H9 (cell line): ENCODE measurements around the gene HOXC11. TPM values are rescaled to one million over a fixed set of nuclear protein-coding genes. Genes with fewer than 3 reads are reported as not detected.

Experiments used
- DNase-seq: peaks from one replicate; pipeline ENCODE4 v3.0.0-alpha.2; 2017
- H2AFZ ChIP-seq: one replicate; pipeline ENCODE4 v1.6.1; 2013; ENCODE audit warnings: mild to moderate bottlenecking, low read length, control low read depth, moderate library complexity
- H2AK5ac ChIP-seq: 2 replicates; pipeline ENCODE4 v1.6.1; 2013; ENCODE audit warnings: low read length, control low read depth, mixed read lengths; ENCODE audit not compliant: insufficient read length
- H2BK120ac ChIP-seq: one replicate; pipeline ENCODE4 v1.6.1; 2013; ENCODE audit warnings: low read depth, mild to moderate bottlenecking, low read length, control low read depth, inconsistent platforms; ENCODE audit not compliant: poor library complexity, severe bottlenecking
- H2BK12ac ChIP-seq: 2 replicates; pipeline ENCODE4 v1.6.1; 2013; ENCODE audit warnings: low read length, control low read depth, mixed read lengths, low read depth; ENCODE audit not compliant: insufficient read length
- H2BK15ac ChIP-seq: 2 replicates; pipeline ENCODE4 v1.6.1; 2013; ENCODE audit warnings: low read depth, low read length, control low read depth
- H2BK20ac ChIP-seq: one replicate; pipeline ENCODE4 v1.6.1; 2013; ENCODE audit warnings: low read depth, mild to moderate bottlenecking, low read length, control low read depth, inconsistent platforms; ENCODE audit not compliant: poor library complexity, severe bottlenecking
- H2BK5ac ChIP-seq: 2 replicates; pipeline ENCODE4 v1.6.1; 2013; ENCODE audit warnings: low read length, control low read depth, mixed read lengths; ENCODE audit not compliant: insufficient read length
- H3K14ac ChIP-seq: 2 replicates; pipeline ENCODE4 v1.6.1; 2013; ENCODE audit warnings: low read length, control low read depth; ENCODE audit not compliant: insufficient read depth
- H3K18ac ChIP-seq: 2 replicates; pipeline ENCODE4 v1.6.1; 2013; ENCODE audit warnings: low read depth, mild to moderate bottlenecking, mixed read lengths, low read length, control low read depth; ENCODE audit not compliant: insufficient read length
- H3K23ac ChIP-seq: 2 replicates; pipeline ENCODE4 v1.6.1; 2013; ENCODE audit warnings: low read length, control low read depth, mixed read lengths, low read depth; ENCODE audit not compliant: insufficient read length
- H3K23me2 ChIP-seq: 2 replicates; pipeline ENCODE4 v1.6.1; 2013; ENCODE audit warnings: low read depth, mild to moderate bottlenecking, mixed read lengths, low read length, control low read depth; ENCODE audit not compliant: insufficient read length, poor library complexity, severe bottlenecking
- H3K27ac ChIP-seq: 2 replicates; pipeline ENCODE4 v1.5.1; 2013; ENCODE audit warnings: low read length, control low read depth, mixed read lengths, low read depth; ENCODE audit not compliant: insufficient read length
- H3K27me3 ChIP-seq: 2 replicates; pipeline ENCODE4 v1.6.1; 2013; ENCODE audit warnings: low read length, control low read depth, inconsistent platforms; ENCODE audit not compliant: insufficient read depth
- H3K4ac ChIP-seq: 2 replicates; pipeline ENCODE4 v1.6.1; 2013; ENCODE audit warnings: low read depth, mild to moderate bottlenecking, control low read depth, inconsistent platforms, low read length, moderate library complexity
- H3K4me1 ChIP-seq: 2 replicates; pipeline ENCODE4 v1.6.1; 2013; ENCODE audit warnings: low read length, control low read depth, inconsistent platforms; ENCODE audit not compliant: insufficient read depth
- H3K4me2 ChIP-seq: 2 replicates; pipeline ENCODE4 v1.6.1; 2013; ENCODE audit warnings: low read length, control low read depth, mixed read lengths; ENCODE audit not compliant: insufficient read length, insufficient read depth
- H3K56ac ChIP-seq: 2 replicates; pipeline ENCODE4 v1.6.1; 2013; ENCODE audit warnings: low read depth, mild to moderate bottlenecking, mixed read lengths, low read length, control low read depth; ENCODE audit not compliant: insufficient read length
- H3K79me1 ChIP-seq: 2 replicates; pipeline ENCODE4 v1.6.1; 2013; ENCODE audit warnings: low read depth, mild to moderate bottlenecking, moderate library complexity, low read length, control low read depth, inconsistent platforms; ENCODE audit not compliant: insufficient read depth, poor library complexity, severe bottlenecking
- H3K79me2 ChIP-seq: 2 replicates; pipeline ENCODE4 v1.6.1; 2013; ENCODE audit warnings: low read length, control low read depth, inconsistent platforms; ENCODE audit not compliant: insufficient read depth
- H3K9ac ChIP-seq: 2 replicates; pipeline ENCODE4 v1.6.1; 2013; ENCODE audit warnings: low read length, control low read depth, mixed read lengths; ENCODE audit not compliant: insufficient read length; ENCODE audit errors: extremely low read depth
- H3K9me3 ChIP-seq: one replicate; pipeline ENCODE4 v1.6.1; 2013; ENCODE audit warnings: low read depth, low read length, inconsistent platforms; ENCODE audit not compliant: control insufficient read depth
- H3T11ph ChIP-seq: one replicate; pipeline ENCODE4 v1.6.1; 2013; ENCODE audit warnings: mild to moderate bottlenecking, low read length, control low read depth, inconsistent platforms
- H4K20me1 ChIP-seq: one replicate; pipeline ENCODE4 v1.6.1; 2013; ENCODE audit not compliant: control insufficient read depth, insufficient read length, insufficient read depth
- H4K5ac ChIP-seq: 2 replicates; pipeline ENCODE4 v1.6.1; 2013; ENCODE audit warnings: low read depth, mild to moderate bottlenecking, mixed read lengths, low read length, control low read depth; ENCODE audit not compliant: insufficient read length
- H4K8ac ChIP-seq: replicated peaks from 2 replicates; pipeline ENCODE4 v1.6.1; 2013; ENCODE audit warnings: low read length, control low read depth, mixed read lengths, low read depth; ENCODE audit not compliant: insufficient read length
- H4K91ac ChIP-seq: 2 replicates; pipeline ENCODE4 v1.6.1; 2013; ENCODE audit warnings: low read depth, mild to moderate bottlenecking, moderate library complexity, mixed read lengths, low read length, control low read depth; ENCODE audit not compliant: insufficient read length
- H3K27ac Mint-ChIP-seq, 3 experiments: 2 replicates in 2 of 3; 3 replicates in 1 of 3; pipeline ENCODE4 v1.8.0; 2020 to 2021; ENCODE audit warnings: mixed read lengths in 3 of 3, mild to moderate bottlenecking in 1 of 3, moderate library complexity in 1 of 3
- H3K27me3 Mint-ChIP-seq: 2 replicates; pipeline ENCODE4 v1.8.0; 2021; ENCODE audit warnings: low read depth, mild to moderate bottlenecking, moderate library complexity, mixed read lengths
- H3K36me3 Mint-ChIP-seq, 3 experiments: 2 replicates in 2 of 3; 3 replicates in 1 of 3; pipeline ENCODE4 v1.8.0; 2020 to 2021; ENCODE audit warnings: low read depth in 3 of 3, mixed read lengths in 3 of 3; ENCODE audit not compliant: insufficient read depth in 1 of 3
- H3K4me1 Mint-ChIP-seq, 2 experiments: 2 replicates each; pipeline ENCODE4 v1.8.0; 2020; ENCODE audit warnings: mixed read lengths in 2 of 2
- H3K4me3 Mint-ChIP-seq, 2 experiments: 2 replicates in 1 of 2; 3 replicates in 1 of 2; pipeline ENCODE4 v1.8.0; 2020 to 2021; ENCODE audit warnings: mild to moderate bottlenecking in 2 of 2, mixed read lengths in 2 of 2, moderate library complexity in 1 of 2
- H3K9me3 Mint-ChIP-seq, 2 experiments: 2 replicates in 1 of 2; 3 replicates in 1 of 2; pipeline ENCODE4 v1.8.0; 2020; ENCODE audit warnings: mild to moderate bottlenecking in 2 of 2, mixed read lengths in 2 of 2, moderate library complexity in 1 of 2
- CTCF ChIP-seq: fragments of 200-600 bp; sonication (generic); conservative IDR thresholded peaks from 3 replicates; pipeline ENCODE4 v1.8.0; 2021; ENCODE audit warnings: antibody characterized with exemption, mild to moderate bottlenecking
- WGBS: extraction: QIAGEN DNeasy Blood & Tissue Kit; methylation state at CpG from one replicate; pipeline ENCODE4 v1.1.7; 2013; ENCODE audit warnings: missing lambda C conversion rate, low lambda C conversion rate, mixed read lengths; ENCODE audit not compliant: insufficient read length; ENCODE audit errors: extremely low coverage; 5-methylcytosine and 5-hydroxymethylcytosine counted together
- total RNA-seq: library from RNA; stranded (reverse); gene quantifications from 2 replicates; pipeline ENCODE4 v1.2.1, GENCODE V29; 2021

The HOXC11 gene
- total RNA-seq, 1 experiment from 2014 or later = not detected

- Histone ChIP-seq H3K79me2 (no peaks in the 10 kb centered on the region), H2BK20ac (no peak overlapping the region), H3K79me1 (no peaks in the 10 kb centered on the region), H3K56ac (no peak overlapping the region), H3K9ac (no peak overlapping the region), H3K4me2 (no peak overlapping the region), H3K27me3 (peaks cover 99% of the 10 kb centered on the region), H4K20me1 (no peaks in the 10 kb centered on the region), H3K14ac (no peak overlapping the region), H3K23ac (no peak overlapping the region), H2AK5ac (no peak overlapping the region), H3K23me2 (no peaks in the 10 kb centered on the region), H4K5ac (no peak overlapping the region), H4K91ac (no peak overlapping the region), H3K4ac (no peak overlapping the region), H2BK15ac (no peak overlapping the region), H2BK12ac (no peak overlapping the region), H2BK5ac (no peak overlapping the region), H3K27ac (no peak overlapping the region), H3K18ac (no peak overlapping the region), H3K4me1 (no peaks in the 10 kb centered on the region), H4K8ac (no peak overlapping the region), H2AFZ (no peak overlapping the region), H2BK120ac (no peak overlapping the region), H3K9me3 (no peaks in the 10 kb centered on the region), H3T11ph (no peak overlapping the region)
- no peak for DNase-seq
- Mint-ChIP-seq H3K36me3 (no peaks in the 10 kb centered on the region; a peak in 2 of 7 replicates), H3K4me3 (no peak overlapping the region; a peak in 1 of 5 replicates), H3K9me3 (peaks cover 0 to 7% of the 10 kb centered on the region in 2 experiments; a peak in 2 of 5 replicates), H3K27me3 (peaks cover 99% of the 10 kb centered on the region), H3K27ac (peak overlapping the region in 1 of 3 experiments; percentile 89; a peak in 1 of 7 replicates), H3K4me1 (peaks cover 3 to 9% of the 10 kb centered on the region in 2 experiments; a peak in 3 of 4 replicates)
- WGBS = no CpG with 5 or more reads among the region's 3 CpGs
- no peak for TF ChIP-seq CTCF
Measured at GRCh38 chr12:53958128-53958527, 14.8 kb upstream of the HOXC11 start.
